C4-2B (cell line): ENCODE results near the gene CADM1.

Experiments used
- H3K27ac ChIP-seq: fragments of 450-650 bp; 2 replicates; pipeline ENCODE4 v1.5.1; 2017
- ZFX ChIP-seq: fragments of 450-650 bp; IDR thresholded peaks from 2 replicates; pipeline ENCODE4 v1.6.1; 2017
- TF ChIP-seq, protein P1 (sequence below): fragments of 450-650 bp; conservative IDR thresholded peaks from 2 replicates; pipeline ENCODE4 v1.5.1; 2017; ENCODE audit warnings: mild to moderate bottlenecking

CADM1 gene

DNA sequence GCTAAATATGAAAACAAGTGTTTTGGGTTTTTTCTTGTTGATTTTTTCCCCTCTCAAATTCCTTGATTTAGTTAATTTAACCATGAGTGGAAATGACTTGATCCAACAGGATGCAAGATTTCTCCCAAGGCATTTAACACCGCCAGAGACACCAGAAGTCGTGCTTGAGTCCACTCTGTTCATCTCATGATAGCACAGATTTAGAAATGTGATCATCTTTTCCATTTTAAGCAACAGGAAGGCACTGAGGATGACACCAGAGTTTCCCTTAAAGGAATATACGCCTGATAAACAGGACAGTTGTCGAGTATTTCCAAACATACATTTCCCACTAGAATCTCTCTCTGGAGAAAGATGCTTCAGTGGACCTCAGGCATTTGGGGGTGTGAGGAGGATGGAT, 318.7 kb downstream of the CADM1 start:
- H3K27ac ChIP-seq = no peak overlapping the region
- TF ChIP-seq, protein P1, sequence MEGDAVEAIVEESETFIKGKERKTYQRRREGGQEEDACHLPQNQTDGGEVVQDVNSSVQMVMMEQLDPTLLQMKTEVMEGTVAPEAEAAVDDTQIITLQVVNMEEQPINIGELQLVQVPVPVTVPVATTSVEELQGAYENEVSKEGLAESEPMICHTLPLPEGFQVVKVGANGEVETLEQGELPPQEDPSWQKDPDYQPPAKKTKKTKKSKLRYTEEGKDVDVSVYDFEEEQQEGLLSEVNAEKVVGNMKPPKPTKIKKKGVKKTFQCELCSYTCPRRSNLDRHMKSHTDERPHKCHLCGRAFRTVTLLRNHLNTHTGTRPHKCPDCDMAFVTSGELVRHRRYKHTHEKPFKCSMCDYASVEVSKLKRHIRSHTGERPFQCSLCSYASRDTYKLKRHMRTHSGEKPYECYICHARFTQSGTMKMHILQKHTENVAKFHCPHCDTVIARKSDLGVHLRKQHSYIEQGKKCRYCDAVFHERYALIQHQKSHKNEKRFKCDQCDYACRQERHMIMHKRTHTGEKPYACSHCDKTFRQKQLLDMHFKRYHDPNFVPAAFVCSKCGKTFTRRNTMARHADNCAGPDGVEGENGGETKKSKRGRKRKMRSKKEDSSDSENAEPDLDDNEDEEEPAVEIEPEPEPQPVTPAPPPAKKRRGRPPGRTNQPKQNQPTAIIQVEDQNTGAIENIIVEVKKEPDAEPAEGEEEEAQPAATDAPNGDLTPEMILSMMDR = no peak
- no peak for TF ChIP-seq ZFX

DNA sequence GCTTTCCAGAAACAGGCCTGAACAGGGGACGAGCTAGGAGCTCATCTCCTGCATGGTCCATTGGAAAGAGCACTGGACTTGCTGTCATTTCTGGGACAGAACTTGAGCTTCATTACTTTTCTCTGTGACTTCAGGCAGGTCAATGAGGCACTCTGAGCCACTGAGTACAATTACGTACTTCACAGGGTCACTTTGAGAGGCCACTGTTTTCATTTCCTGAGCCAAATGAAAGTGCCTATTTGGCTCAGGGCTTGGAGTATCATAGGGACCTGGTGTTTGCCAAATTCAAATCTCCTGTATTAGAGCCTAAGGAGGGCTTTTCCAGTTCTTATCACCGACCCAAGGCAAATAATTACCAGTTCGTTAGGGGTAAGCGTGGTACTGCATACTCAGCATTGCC, 319.3 kb downstream of the CADM1 start:
- no peak for TF ChIP-seq ZFX
- TF ChIP-seq, protein P1 = no peak
- H3K27ac ChIP-seq = no peak overlapping the region

DNA sequence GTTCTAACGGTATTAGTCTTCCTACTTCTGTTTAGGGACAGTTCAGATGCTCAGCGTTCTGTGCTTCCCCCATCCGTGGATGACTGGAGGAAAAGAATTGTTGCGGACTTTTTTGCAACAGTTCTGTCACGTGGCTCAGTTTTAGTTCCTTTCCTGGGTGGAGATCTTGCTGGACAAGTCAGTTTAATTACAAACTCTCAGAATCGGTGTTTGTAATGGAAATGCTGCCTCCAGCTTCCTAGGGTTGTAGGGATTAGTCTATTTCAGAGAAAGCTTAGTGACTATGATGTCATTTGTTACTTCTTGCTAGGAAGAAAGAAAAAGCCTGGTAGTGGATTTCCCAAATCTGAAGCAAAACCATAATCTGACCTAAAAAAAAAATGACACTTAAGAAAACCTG, 320.4 kb downstream of the CADM1 start:
- TF ChIP-seq ZFX = no peak
- TF ChIP-seq, protein P1 = no peak
- no peak overlapping the region for H3K27ac ChIP-seq

DNA sequence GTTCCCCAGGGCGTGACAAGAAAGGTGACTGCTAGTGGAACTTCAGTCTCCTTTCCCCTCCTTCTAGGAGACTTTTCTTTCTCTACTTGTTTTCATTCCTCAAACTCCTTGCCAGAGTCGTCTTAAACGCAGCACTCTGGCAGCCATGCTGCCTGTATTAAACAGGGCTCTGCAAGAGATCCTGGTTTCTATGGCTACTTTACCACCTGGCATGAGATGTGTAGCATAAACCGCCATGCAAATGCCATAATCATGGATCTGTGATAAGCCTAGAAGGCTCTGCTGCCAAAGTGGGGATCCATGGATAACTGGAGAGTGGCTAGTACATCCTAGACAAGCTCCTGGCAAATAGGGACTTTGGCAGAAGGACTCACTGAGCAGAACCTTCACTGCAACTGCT, 321.1 kb downstream of the CADM1 start:
- H3K27ac ChIP-seq = no peak overlapping the region
- TF ChIP-seq, protein P1 = no peak
- no peak for TF ChIP-seq ZFX

DNA sequence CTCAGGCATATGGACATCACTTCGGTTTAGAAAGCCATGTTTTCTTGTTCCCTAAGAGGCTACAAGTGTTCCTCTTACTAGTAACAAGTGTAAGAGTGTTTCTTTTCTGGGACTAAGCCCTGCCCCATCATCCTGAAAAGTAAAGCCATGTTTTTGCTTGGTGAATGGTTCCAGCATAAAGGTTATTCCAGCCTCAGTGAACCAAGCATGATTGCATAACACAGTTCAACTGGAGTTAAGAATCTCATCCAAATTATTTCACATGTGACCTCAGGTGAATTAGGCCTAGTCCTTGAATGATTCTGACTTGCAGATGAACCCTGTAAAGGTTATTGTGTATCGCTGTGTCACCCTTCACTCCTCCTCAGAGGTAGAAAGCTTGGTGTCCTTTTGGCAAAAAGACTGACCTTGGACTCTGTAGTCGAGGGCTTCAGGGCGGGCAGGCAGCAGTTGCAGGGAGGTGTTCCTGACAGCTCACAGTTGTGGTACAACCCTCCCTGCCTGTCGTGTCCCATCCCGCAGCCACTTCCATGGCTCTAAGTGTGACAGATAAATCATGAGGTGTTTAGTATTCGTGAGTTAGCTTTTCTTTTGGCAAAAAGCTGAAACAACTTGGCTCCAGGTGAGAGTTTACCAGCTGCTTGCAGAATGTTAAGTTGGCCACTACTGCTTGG, 321.8 kb downstream of the CADM1 start:
- H3K27ac ChIP-seq = no peak overlapping the region
- TF ChIP-seq, protein P1 = no peak

DNA sequence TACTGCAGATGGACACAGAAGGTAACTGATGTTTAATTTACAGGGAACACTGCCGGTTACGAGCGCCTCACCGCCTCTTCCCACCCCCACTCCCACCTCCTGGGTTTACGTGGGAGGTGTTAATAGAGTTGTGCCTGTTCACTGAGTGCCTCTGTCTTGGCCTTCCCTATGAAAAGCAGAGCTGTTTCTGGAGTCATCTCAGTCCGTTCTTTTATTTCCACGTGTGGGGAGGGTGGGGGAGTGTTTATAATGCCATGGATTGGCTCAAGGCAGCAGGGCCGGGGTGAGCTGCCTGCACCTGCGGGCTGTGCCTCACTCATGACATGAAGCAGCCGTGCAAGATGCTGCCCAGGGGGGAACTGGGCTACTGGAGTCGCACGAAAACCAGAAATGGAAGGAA, 322.7 kb downstream of the CADM1 start:
- TF ChIP-seq ZFX = no peak
- TF ChIP-seq, protein P1 = no peak
- no peak overlapping the region for H3K27ac ChIP-seq

DNA sequence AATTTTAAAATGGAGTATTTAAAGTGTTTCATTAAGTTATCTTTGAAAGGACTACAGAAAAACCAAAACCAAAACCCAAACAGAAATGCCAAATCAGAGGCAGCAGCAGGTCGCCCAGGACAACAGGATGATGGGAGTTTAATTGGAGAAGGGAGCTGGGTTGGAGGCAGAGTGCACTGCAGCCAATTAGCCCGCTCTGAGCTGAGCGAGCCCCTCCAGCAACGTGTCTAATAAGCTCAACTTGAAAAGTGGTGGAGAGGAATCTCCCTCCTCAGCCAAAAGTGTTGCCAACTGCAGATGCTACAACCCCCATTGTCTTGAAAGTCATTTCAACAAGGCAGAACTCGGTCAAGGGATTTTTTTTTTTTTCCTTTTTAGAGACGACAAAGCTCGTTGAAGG, 323.9 kb downstream of the CADM1 start:
- TF ChIP-seq ZFX = no peak
- TF ChIP-seq, protein P1 = no peak
- H3K27ac ChIP-seq = no peak overlapping the region
